Loucy (cell line): ENCODE data around the gene EOMES.

Experiments used
- CTCF ChIP-seq: fragments of 200-600 bp; sonication (generic); conservative IDR thresholded peaks from 2 replicates; pipeline ENCODE4 v1.5.1; 2014; ENCODE audit warnings: mild to moderate bottlenecking, antibody characterized with exemption, low read length
- EZH2phosphoT487 ChIP-seq: fragments of 200-600 bp; IDR thresholded peaks from 2 replicates; pipeline ENCODE4 v1.6.1; 2018; ENCODE audit warnings: antibody characterized with exemption, mild to moderate bottlenecking, moderate library complexity, borderline replicate concordance

- TF ChIP-seq CTCF (no peak; the same call in 1 of the 2 replicates), EZH2phosphoT487 (no peak)
Observed at GRCh38 chr3:27746838-27747237, 24.7 kb upstream of the EOMES start.
